Stimulated activated CD8-positive, alpha-beta memory T cell treated with anti-CD3 and anti-CD28 coated beads, Interleukin-15, amount 100 ng/mL, for 4 hours (primary cell): ENCODE data around the gene PIK3R5.

Source experiments
- DNase-seq, 2 donors: peaks; one replicate each; pipeline ENCODE4 v3.0.0-alpha.2; 2020; ENCODE audit warnings: low read depth in 2 of 2

PIK3R5 gene

GRCh38 chr17:8896641-8897635 is 68.6 kb downstream of the PIK3R5 start:
- DNase-seq: no peak

- DNase-seq: no peak
These were observed 69.4 kb downstream of the PIK3R5 start for GRCh38 chr17:8896087-8896486.

- no peak for DNase-seq
These were observed 70.6 kb downstream of the PIK3R5 start for GRCh38 chr17:8894673-8895578.

- no peak for DNase-seq
These were observed 71.3 kb downstream of the PIK3R5 start for GRCh38 chr17:8894202-8894671.

GRCh38 chr17:8893621-8894201 is 71.8 kb downstream of the PIK3R5 start:
- no peak for DNase-seq

GRCh38 chr17:8893059-8893458 is 72.4 kb downstream of the PIK3R5 start:
- DNase-seq: no peak

- DNase-seq: no peak
These were observed 73.2 kb downstream of the PIK3R5 start for GRCh38 chr17:8892338-8892690.

GRCh38 chr17:8890671-8891070 is 74.8 kb downstream of the PIK3R5 start:
- DNase-seq: no peak

GRCh38 chr17:8889458-8890210 is 75.9 kb downstream of the PIK3R5 start:
- no peak for DNase-seq

- DNase-seq: no peak
These were observed 76.7 kb downstream of the PIK3R5 start for GRCh38 chr17:8888704-8889302.

GRCh38 chr17:8887834-8888703 is 77.4 kb downstream of the PIK3R5 start:
- no peak for DNase-seq

- no peak for DNase-seq
These were observed 78.2 kb downstream of the PIK3R5 start for GRCh38 chr17:8887301-8887700.

- no peak for DNase-seq
These were observed 79.4 kb downstream of the PIK3R5 start for GRCh38 chr17:8885967-8886684.

GRCh38 chr17:8885163-8885966 is 80.1 kb downstream of the PIK3R5 start:
- peak; percentile 29 to 30 for DNase-seq

GRCh38 chr17:8884336-8884990 is 81.0 kb downstream of the PIK3R5 start:
- DNase-seq: no peak

- DNase-seq: no peak
These were observed 82.2 kb downstream of the PIK3R5 start for GRCh38 chr17:8883353-8883752.

GRCh38 chr17:8881606-8882005 is 83.9 kb downstream of the PIK3R5 start:
- no peak for DNase-seq

- no peak for DNase-seq
These were observed 85.0 kb downstream of the PIK3R5 start for GRCh38 chr17:8880466-8880865.
